Measurements from ENCODE around the gene ZNF620.

GRCh38 chr3:40502034-40502433, 3.8 kb upstream of the ZNF620 start:
- TF ChIP-seq CTCF (IDR thresholded peaks at IDR 0.05) (no peak), POLR2AphosphoS5 (IDR thresholded peaks at IDR 0.05) (no peak)
